Measurements from ENCODE around the gene KARS1.

- TF ChIP-seq CTCF (IDR thresholded peaks at IDR 0.05): no peak
- no peak for TF ChIP-seq REST (IDR thresholded peaks at IDR 0.05; ENCODE audit: insufficient read depth in 1 of 2, low read depth in 2 of 2, low read length in 1 of 2)
- no peak for TF ChIP-seq POLR2AphosphoS5 (IDR thresholded peaks at IDR 0.05; ENCODE audit: low read depth, low read length)
Observed at GRCh38 chr16:75629132-75629531, 18.3 kb downstream of the KARS1 start.
